Measurements from ENCODE around the gene CCDC82. TPM values are rescaled to one million over a fixed set of nuclear protein-coding genes. Genes with fewer than 3 reads are reported as not detected.

The CCDC82 gene
- total and polyA plus RNA-seq, 2 of the 4 experiments (the other 2 are of a cell fraction) = 4.1 to 9.4 TPM

DNA sequence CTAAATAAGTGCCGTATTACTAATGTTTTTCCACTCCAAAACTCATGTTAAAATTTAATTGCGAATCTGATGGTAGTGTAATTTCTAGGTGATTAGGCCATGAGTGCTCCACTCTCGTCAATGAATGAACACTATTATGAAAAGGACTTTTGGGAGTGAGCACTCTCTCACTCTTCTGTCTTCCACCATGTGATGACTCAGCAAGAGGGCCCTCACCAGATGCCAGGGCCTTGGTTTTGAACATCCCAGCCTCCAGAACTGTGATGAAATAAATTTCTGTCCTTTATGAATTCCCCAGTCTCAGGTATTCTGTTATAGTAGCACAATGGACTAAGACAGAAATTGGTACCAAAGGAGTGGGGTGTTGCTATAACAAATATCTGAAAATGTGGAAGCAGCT, 8.2 kb upstream of the CCDC82 start:
- ChIA-PET CTCF (no interaction called here), POLR2A (ENCODE audit: unreplicated experiment) (no interaction called here)
- no peak overlapping the region for H3K4me2 ChIP-seq (ENCODE audit: low read depth, low read length)
- intact Hi-C loops (cut with micrococcal nuclease) (no loop called here), dilution Hi-C loops (cut with HindIII; ENCODE audit: low sequenced_read_pairs, unreplicated experiment) (no loop called here), in situ Hi-C loops (cut with MboI; ENCODE audit: low sequenced_read_pairs) (loop anchor here (10.0 kb wide), 1 partner anchor 553 kb away; no protein-coding TSS in a partner anchor)
- H2AK5ac ChIP-seq (ENCODE audit: low read depth, low read length) = no peak overlapping the region
- TF ChIP-seq, protein P1, sequence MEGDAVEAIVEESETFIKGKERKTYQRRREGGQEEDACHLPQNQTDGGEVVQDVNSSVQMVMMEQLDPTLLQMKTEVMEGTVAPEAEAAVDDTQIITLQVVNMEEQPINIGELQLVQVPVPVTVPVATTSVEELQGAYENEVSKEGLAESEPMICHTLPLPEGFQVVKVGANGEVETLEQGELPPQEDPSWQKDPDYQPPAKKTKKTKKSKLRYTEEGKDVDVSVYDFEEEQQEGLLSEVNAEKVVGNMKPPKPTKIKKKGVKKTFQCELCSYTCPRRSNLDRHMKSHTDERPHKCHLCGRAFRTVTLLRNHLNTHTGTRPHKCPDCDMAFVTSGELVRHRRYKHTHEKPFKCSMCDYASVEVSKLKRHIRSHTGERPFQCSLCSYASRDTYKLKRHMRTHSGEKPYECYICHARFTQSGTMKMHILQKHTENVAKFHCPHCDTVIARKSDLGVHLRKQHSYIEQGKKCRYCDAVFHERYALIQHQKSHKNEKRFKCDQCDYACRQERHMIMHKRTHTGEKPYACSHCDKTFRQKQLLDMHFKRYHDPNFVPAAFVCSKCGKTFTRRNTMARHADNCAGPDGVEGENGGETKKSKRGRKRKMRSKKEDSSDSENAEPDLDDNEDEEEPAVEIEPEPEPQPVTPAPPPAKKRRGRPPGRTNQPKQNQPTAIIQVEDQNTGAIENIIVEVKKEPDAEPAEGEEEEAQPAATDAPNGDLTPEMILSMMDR (conservative IDR thresholded peaks at IDR 0.05; ENCODE audit: low read depth, low read length) = no peak
- TF ChIP-seq, protein P2, sequence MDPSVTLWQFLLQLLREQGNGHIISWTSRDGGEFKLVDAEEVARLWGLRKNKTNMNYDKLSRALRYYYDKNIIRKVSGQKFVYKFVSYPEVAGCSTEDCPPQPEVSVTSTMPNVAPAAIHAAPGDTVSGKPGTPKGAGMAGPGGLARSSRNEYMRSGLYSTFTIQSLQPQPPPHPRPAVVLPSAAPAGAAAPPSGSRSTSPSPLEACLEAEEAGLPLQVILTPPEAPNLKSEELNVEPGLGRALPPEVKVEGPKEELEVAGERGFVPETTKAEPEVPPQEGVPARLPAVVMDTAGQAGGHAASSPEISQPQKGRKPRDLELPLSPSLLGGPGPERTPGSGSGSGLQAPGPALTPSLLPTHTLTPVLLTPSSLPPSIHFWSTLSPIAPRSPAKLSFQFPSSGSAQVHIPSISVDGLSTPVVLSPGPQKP (IDR thresholded peaks at IDR 0.05; ENCODE audit: borderline replicate concordance, low read depth, low read length) = no peak
- TF ChIP-seq MAFK (IDR thresholded peaks at IDR 0.05; ENCODE audit: low read depth, low read length) (0 out of 2 replicates have a peak, but pooled peaks have one; percentile 3), RCOR1 (IDR thresholded peaks at IDR 0.05; ENCODE audit: insufficient replicate concordance, low read length) (no peak), MAZ (IDR thresholded peaks at IDR 0.05; ENCODE audit: borderline replicate concordance, low read depth, low read length) (no peak)
- no peak overlapping the region for H3K23ac ChIP-seq (ENCODE audit: low read depth, low read length)
- no peak overlapping the region for H2BK5ac ChIP-seq (ENCODE audit: low read depth, low read length, poor library complexity, severe bottlenecking)
- no peak overlapping the region for H3K18ac ChIP-seq (ENCODE audit: low read depth, low read length)
- H4K91ac ChIP-seq (ENCODE audit: insufficient read depth, low read depth, low read length) = no peak overlapping the region
- 0 out of 4 replicates have a peak, but pooled peaks cover 0 to 4% of the 10 kb centered on the region in 2 experiments for H3K79me1 ChIP-seq (ENCODE audit: low read depth in 1 of 2, low read length in 2 of 2)
- H3K27ac ChIP-seq (ENCODE audit: insufficient read depth, low read length) = no peak overlapping the region
- H3K9me1 ChIP-seq (ENCODE audit: insufficient read depth, low read length) = no peaks in the 10 kb centered on the region
- no peak overlapping the region for H3K9ac ChIP-seq (ENCODE audit: low read depth, low read length)
- no peak overlapping the region for H3K56ac ChIP-seq (ENCODE audit: extremely low read depth, insufficient read depth, low read length)
- no peak overlapping the region for H2BK20ac ChIP-seq (ENCODE audit: low read depth, low read length)
- no CpG with 5 or more reads among the region's 3 CpGs for WGBS, 2 experiments (ENCODE audit: extremely low coverage in 2 of 2, insufficient read length in 1 of 2)
- BruUV-seq (replicated peaks) = no TSS peak
- H2AK9ac ChIP-seq (replicated peaks; ENCODE audit: low read depth, low read length, poor library complexity) = no peak overlapping the region
- H3K27me3 ChIP-seq (ENCODE audit: control insufficient read depth, insufficient read depth, low read length) = no peaks in the 10 kb centered on the region; the same call in none of the 2 replicates
- no peaks in the 10 kb centered on the region for H3K9me3 ChIP-seq (ENCODE audit: control insufficient read depth, insufficient read depth, low read length)
- no peak overlapping the region for H3K4ac ChIP-seq (ENCODE audit: low read depth, low read length)
- no peak overlapping the region for H2BK15ac ChIP-seq (ENCODE audit: low read depth, low read length)
- no peak overlapping the region for H4K5ac ChIP-seq (ENCODE audit: low read depth, low read length)
- no peaks in the 10 kb centered on the region for H3K36me3 ChIP-seq (ENCODE audit: control insufficient read depth, insufficient read depth, low read length)
- no peaks in the 10 kb centered on the region for H3K4me1 ChIP-seq (ENCODE audit: control insufficient read depth, insufficient read depth, low read length)
- no peak overlapping the region for H2BK120ac ChIP-seq (ENCODE audit: low read depth, low read length)
- H3K4me3 ChIP-seq (ENCODE audit: insufficient read depth, low read depth, low read length) = no peak overlapping the region
- no peak for ATAC-seq (ENCODE audit: low read depth)
- H4K8ac ChIP-seq (ENCODE audit: low read depth in 2 of 2, low read length in 2 of 2) = no peak overlapping the region
- H2AFZ ChIP-seq (replicated peaks; ENCODE audit: low read length, poor library complexity) = no peak overlapping the region
- H3K14ac ChIP-seq (replicated peaks; ENCODE audit: low read depth, low read length) = no peak overlapping the region
- no peak for DNase-seq
- H4K20me1 ChIP-seq (ENCODE audit: insufficient read depth, low read length) = no peaks in the 10 kb centered on the region

Measured in IMR-90 (cell line).